Gastrocnemius medialis (tissue), 4 donors: ENCODE measurements around the gene HIP1R. TPM values are rescaled to one million over a fixed set of nuclear protein-coding genes. Genes with fewer than 3 reads are reported as not detected.
A peak's percentile ranks its signal among the peaks of the same experiment; 100 is the strongest.

Experiments used
- ATAC-seq, 2 donors: fragments of 150-250 bp; one replicate each; pipeline ENCODE4 v1.9.1; 2016
- DNase-seq, 2 donors: peaks; one replicate each; pipeline ENCODE4 v3.0.0-alpha.2; 2019
- H3K27ac ChIP-seq, 4 donors: fragments of 200-600 bp; sonication (generic); 1 replicate in 1 of 4; 2 replicates in 3 of 4; pipeline ENCODE4 v1.5.1; 2016 to 2018; ENCODE audit warnings: mild to moderate bottlenecking in 2 of 4, moderate library complexity in 1 of 4
- H3K27me3 ChIP-seq, 3 donors: fragments of 200-600 bp; sonication (generic) in 2 of 3; 1 replicate in 1 of 3; 2 replicates in 2 of 3; pipeline versions ENCODE4 v1.5.1 to v1.6.0; 2016 to 2019; ENCODE audit warnings: mild to moderate bottlenecking in 1 of 3, moderate library complexity in 1 of 3
- H3K36me3 ChIP-seq, 2 donors: fragments of 200-600 bp; sonication (generic) in 1 of 2; one replicate each; pipeline ENCODE4 v1.5.1; 2017 to 2018
- H3K4me1 ChIP-seq, 2 donors: fragments of 200-600 bp; sonication (generic) in 1 of 2; one replicate each; pipeline ENCODE4 v1.5.1; 2016 to 2017; ENCODE audit warnings: mild to moderate bottlenecking in 2 of 2
- H3K4me3 ChIP-seq, 4 donors: fragments of 200-600 bp; sonication (generic) in 3 of 4; 1 replicate in 1 of 4; 2 replicates in 3 of 4; pipeline ENCODE4 v1.5.1; 2016 to 2019; ENCODE audit warnings: mild to moderate bottlenecking in 2 of 4
- H3K9me3 ChIP-seq, 3 donors: fragments of 200-600 bp; sonication (generic) in 2 of 3; 1 replicate in 1 of 3; 2 replicates in 2 of 3; pipeline ENCODE4 v1.5.1; 2016 to 2019
- POLR2A ChIP-seq, 2 donors: fragments of 450-650 bp; IDR thresholded peaks; one replicate each; pipeline ENCODE4 v1.6.1; 2017; ENCODE audit warnings: antibody characterized with exemption in 2 of 2, mild to moderate bottlenecking in 2 of 2, moderate library complexity in 2 of 2
- in situ Hi-C, 4 donors: fragments of 200-750 bp; cut with MboI; loops; one replicate each; pipeline versions ENCODE4 v1.15.0 to v1.8.0; 2017; ENCODE audit warnings: low sequenced_read_pairs in 4 of 4
- intact Hi-C: fragments of 100-400 bp; cut with DNase I; formaldehyde crosslinking; loops from one replicate; pipeline ENCODE4 v1.15.1; 2023; ENCODE audit warnings: low total_unique reads
- total RNA-seq, 4 donors: library from RNA; depleted of rRNA; stranded (reverse); fragments of >200 nt; gene quantifications; one replicate each; pipeline versions ENCODE4 v1.1.0 to v1.2.3, GENCODE V29; 2016
- TF ChIP-seq, protein P1 (sequence below), 5 experiments: fragments of 450-650 bp in 3 of 5; fragments of 200-600 bp in 2 of 5; sonication (generic) in 2 of 5; IDR thresholded peaks in 4 of 5; conservative IDR thresholded peaks in 1 of 5; 1 replicate in 4 of 5; 2 replicates in 1 of 5; pipeline ENCODE4 v1.5.1; 2016 to 2019; ENCODE audit warnings: antibody characterized with exemption in 5 of 5, mild to moderate bottlenecking in 3 of 5, moderate library complexity in 3 of 5

The HIP1R gene
- total RNA-seq, 4 donors from 2014 or later, result 9.3 to 14.8 (median 14.5) TPM

GRCh38 chr12:122859303-122860039 is 24.2 kb downstream of the HIP1R start:
- Histone ChIP-seq H3K27ac (no peak overlapping the region), H3K4me3 (no peak overlapping the region), H3K4me1 (peaks cover 0 to 6% of the 10 kb centered on the region in 2 donors), H3K36me3 (no peaks in the 10 kb centered on the region), H3K27me3 (no peaks in the 10 kb centered on the region), H3K9me3 (no peaks in the 10 kb centered on the region)
- in situ Hi-C loops (loop anchor here (5.0 to 10.0 kb wide), 2 partner anchors 93 to 95 kb away; no protein-coding TSS in a partner anchor), intact Hi-C loops (loop anchor here (1.0 kb wide), 1 partner anchor 93 kb away; no protein-coding TSS in a partner anchor)
- no peak for DNase-seq
- ATAC-seq, result no peak
- TF ChIP-seq POLR2A (IDR thresholded peaks at IDR 0.05), result no peak
- TF ChIP-seq, protein P1, sequence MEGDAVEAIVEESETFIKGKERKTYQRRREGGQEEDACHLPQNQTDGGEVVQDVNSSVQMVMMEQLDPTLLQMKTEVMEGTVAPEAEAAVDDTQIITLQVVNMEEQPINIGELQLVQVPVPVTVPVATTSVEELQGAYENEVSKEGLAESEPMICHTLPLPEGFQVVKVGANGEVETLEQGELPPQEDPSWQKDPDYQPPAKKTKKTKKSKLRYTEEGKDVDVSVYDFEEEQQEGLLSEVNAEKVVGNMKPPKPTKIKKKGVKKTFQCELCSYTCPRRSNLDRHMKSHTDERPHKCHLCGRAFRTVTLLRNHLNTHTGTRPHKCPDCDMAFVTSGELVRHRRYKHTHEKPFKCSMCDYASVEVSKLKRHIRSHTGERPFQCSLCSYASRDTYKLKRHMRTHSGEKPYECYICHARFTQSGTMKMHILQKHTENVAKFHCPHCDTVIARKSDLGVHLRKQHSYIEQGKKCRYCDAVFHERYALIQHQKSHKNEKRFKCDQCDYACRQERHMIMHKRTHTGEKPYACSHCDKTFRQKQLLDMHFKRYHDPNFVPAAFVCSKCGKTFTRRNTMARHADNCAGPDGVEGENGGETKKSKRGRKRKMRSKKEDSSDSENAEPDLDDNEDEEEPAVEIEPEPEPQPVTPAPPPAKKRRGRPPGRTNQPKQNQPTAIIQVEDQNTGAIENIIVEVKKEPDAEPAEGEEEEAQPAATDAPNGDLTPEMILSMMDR (IDR thresholded peaks at IDR 0.05 in 4 of 5, conservative IDR thresholded peaks at IDR 0.05 in 1 of 5), result no peak

DNA sequence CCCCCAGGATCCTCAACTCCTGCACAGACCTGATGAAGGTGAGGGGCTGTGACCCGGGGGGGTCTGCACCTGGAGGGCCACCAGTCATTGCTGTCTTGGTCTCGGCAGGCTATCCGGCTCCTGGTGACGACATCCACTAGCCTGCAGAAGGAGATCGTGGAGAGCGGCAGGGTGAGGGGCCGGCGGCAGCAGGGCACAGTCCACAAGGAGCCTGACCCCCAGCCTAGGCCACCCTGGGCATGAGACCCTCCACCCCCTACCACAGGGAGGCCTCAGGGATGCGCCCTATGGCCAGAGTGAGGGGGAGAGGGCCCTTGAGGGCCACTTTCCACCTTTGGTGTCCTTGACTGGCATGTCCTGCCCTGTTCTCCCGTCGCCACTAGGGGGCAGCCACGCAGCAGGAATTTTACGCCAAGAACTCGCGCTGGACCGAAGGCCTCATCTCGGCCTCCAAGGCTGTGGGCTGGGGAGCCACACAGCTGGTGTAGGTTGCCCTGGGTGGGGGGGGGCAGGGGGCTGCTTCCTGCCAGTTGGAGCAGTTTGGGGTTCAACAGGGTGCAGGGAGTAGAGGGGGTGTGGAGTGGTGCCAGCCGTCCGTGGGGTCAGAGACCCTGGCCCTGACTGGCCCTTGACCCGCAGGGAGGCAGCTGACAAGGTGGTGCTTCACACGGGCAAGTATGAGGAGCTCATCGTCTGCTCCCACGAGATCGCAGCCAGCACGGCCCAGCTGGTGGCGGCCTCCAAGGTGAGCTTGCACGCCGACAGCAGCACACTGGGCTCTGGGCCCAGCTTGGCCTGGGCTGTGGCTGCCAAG is 25.0 kb downstream of the HIP1R start:
- ATAC-seq, result peak; percentile 80 to 91
- Histone ChIP-seq H3K36me3 (no peaks in the 10 kb centered on the region), H3K4me1 (peaks cover 0 to 6% of the 10 kb centered on the region in 2 donors), H3K4me3 (no peak overlapping the region), H3K27me3 (no peaks in the 10 kb centered on the region), H3K9me3 (no peaks in the 10 kb centered on the region), H3K27ac (peak overlapping the region in 3 of 4 donors; percentile 33 to 68 (median 54))
- intact Hi-C loops, result loop anchor here (1.0 kb wide), 1 partner anchor 92 kb away; no protein-coding TSS in a partner anchor
- peak; percentile 64 to 77 for DNase-seq
- TF ChIP-seq, protein P1 (IDR thresholded peaks at IDR 0.05 in 4 of 5, conservative IDR thresholded peaks at IDR 0.05 in 1 of 5), result peak; percentile 94 to 98 (median 96)
- no peak for TF ChIP-seq POLR2A (IDR thresholded peaks at IDR 0.05)
- in situ Hi-C loops, result loop anchor here in 1 of 4 donors (5.0 kb wide), 1 partner anchor 92 kb away; no protein-coding TSS in a partner anchor

DNA sequence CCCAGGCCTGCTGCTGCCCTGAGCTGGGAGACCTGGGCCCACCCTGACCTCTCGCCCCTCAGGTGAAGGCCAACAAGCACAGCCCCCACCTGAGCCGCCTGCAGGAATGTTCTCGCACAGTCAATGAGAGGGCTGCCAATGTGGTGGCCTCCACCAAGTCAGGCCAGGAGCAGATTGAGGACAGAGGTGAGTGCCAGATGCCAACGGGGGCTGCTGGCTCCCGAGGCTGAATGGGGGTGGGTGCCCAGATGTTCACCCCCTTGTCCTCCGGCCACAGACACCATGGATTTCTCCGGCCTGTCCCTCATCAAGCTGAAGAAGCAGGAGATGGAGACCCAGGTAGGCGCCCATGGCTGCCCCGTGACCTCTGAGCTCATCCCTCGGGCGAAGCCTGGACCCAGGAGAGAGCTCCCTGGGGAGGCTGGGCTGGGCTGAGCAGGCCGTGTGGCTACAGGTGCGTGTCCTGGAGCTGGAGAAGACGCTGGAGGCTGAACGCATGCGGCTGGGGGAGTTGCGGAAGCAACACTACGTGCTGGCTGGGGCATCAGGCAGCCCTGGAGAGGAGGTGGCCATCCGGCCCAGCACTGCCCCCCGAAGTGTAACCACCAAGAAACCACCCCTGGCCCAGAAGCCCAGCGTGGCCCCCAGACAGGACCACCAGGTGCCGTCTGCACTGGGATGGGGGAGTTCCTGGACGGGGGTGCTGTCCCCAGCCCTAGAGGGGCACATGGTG is 25.8 kb downstream of the HIP1R start:
- DNase-seq (no peak), ATAC-seq (no peak)
- peak overlapping the region in 3 of 4 donors; percentile 45 to 68 (median 54) for H3K27ac ChIP-seq
- peaks cover 5 to 9% of the 10 kb centered on the region in 2 donors for H3K4me1 ChIP-seq
- in situ Hi-C loops, result loop anchor here in 1 of 4 donors (5.0 kb wide), 1 partner anchor 91 kb away; no protein-coding TSS in a partner anchor
- no peaks in the 10 kb centered on the region for H3K27me3 ChIP-seq
- intact Hi-C loops, result loop anchor here (1.0 kb wide), 1 partner anchor 91 kb away; no protein-coding TSS in a partner anchor
- H3K36me3 ChIP-seq, result no peaks in the 10 kb centered on the region
- H3K9me3 ChIP-seq, result no peaks in the 10 kb centered on the region
- no peak overlapping the region for H3K4me3 ChIP-seq
- TF ChIP-seq, protein P1 (IDR thresholded peaks at IDR 0.05 in 4 of 5, conservative IDR thresholded peaks at IDR 0.05 in 1 of 5), result no peak
- TF ChIP-seq POLR2A (IDR thresholded peaks at IDR 0.05), result no peak

GRCh38 chr12:122861587-122861970 is 26.3 kb downstream of the HIP1R start:
- TF ChIP-seq POLR2A (IDR thresholded peaks at IDR 0.05), result no peak
- TF ChIP-seq, protein P1 (IDR thresholded peaks at IDR 0.05 in 4 of 5, conservative IDR thresholded peaks at IDR 0.05 in 1 of 5), result no peak
- no peaks in the 10 kb centered on the region for H3K27me3 ChIP-seq
- H3K27ac ChIP-seq, result peak overlapping the region in 2 of 4 donors; percentile 3 to 45
- in situ Hi-C loops (loop anchor here in 1 of 4 donors (5.0 kb wide), 1 partner anchor 91 kb away; no protein-coding TSS in a partner anchor), intact Hi-C loops (no loop called here)
- H3K4me3 ChIP-seq, result no peak overlapping the region
- no peak for ATAC-seq
- H3K9me3 ChIP-seq, result no peaks in the 10 kb centered on the region
- DNase-seq, result no peak
- peaks cover 10 to 15% of the 10 kb centered on the region in 2 donors for H3K4me1 ChIP-seq
- H3K36me3 ChIP-seq, result peaks cover 0 to under 1% of the 10 kb centered on the region in 2 donors
